SK-N-SH (cell line): ENCODE measurements around the gene LYZ. TPM values are rescaled to one million over a fixed set of nuclear protein-coding genes. Genes with fewer than 3 reads are reported as not detected.
"Not testable (repeated sequence)": the region's sequence is repeated elsewhere in the genome, so short reads cannot be mapped to it uniquely, and the experiment has no call there.

ENCODE experiments used
- CTCF ChIA-PET: fragments of 300-600, 350-600 bp; formaldehyde crosslinking; extraction: SDS; loops from one replicate; lab custom pipeline; 2021; lab: Yijun Ruan, JAX
- POLR2A ChIA-PET: fragments of 350-600 bp; sonication (Branson Sonifier 250); formaldehyde crosslinking; extraction: SDS; loops from one replicate; lab custom pipeline; 2020; ENCODE audit warnings: antibody characterized with exemption, inconsistent platforms; lab: Yijun Ruan, JAX
- DNase-seq: peaks from one replicate; pipeline ENCODE4 v3.0.0; 2012
- H2AFZ ChIP-seq: fragments of 200-600 bp; sonication (generic); 2 replicates; pipeline ENCODE4 v1.8.1; 2016; ENCODE audit warnings: antibody characterized with exemption, mild to moderate bottlenecking, low read depth
- H3F3A ChIP-seq: fragments of 200-600 bp; sonication (generic); replicated peaks from 2 replicates; pipeline ENCODE3; 2016; ENCODE audit warnings: antibody characterized with exemption, mild to moderate bottlenecking; ENCODE audit not compliant: insufficient read depth
- H3K27ac ChIP-seq, 2 experiments: fragments of 200-500 bp in 1 of 2; fragments of 200-600 bp in 1 of 2; sonication (Bioruptor generic) in 1 of 2; sonication (generic), shearing (Covaris generic) in 1 of 2; 2 replicates each; pipeline versions ENCODE4 v1.5.1 to v1.6.1; 2014 to 2016; ENCODE audit warnings: low read depth in 2 of 2, inconsistent platforms in 1 of 2, low read length in 1 of 2, mild to moderate bottlenecking in 1 of 2, mixed read lengths in 1 of 2
- H3K27me3 ChIP-seq: fragments of 200-600 bp; sonication (generic), shearing (Covaris generic); 2 replicates; pipeline ENCODE4 v1.6.1; 2016; ENCODE audit warnings: mixed run types; ENCODE audit not compliant: insufficient read depth
- H3K36me3 ChIP-seq, 2 experiments: fragments of 200-500 bp in 1 of 2; fragments of 200-600 bp in 1 of 2; sonication (Bioruptor generic) in 1 of 2; sonication (generic) in 1 of 2; replicated peaks in 1 of 2; 2 replicates each; pipeline versions ENCODE3 to v1.5.1; 2014 to 2016; ENCODE audit warnings: low read length in 1 of 2, mild to moderate bottlenecking in 1 of 2; ENCODE audit not compliant: insufficient read depth in 2 of 2, control insufficient read depth in 1 of 2
- H3K4me1 ChIP-seq, 2 experiments: fragments of 200-500 bp in 1 of 2; fragments of 200-600 bp in 1 of 2; sonication (Bioruptor generic) in 1 of 2; sonication (generic), shearing (Covaris generic) in 1 of 2; 2 replicates each; pipeline versions ENCODE4 v1.5.1 to v1.6.1; 2014 to 2016; ENCODE audit warnings: low read depth in 1 of 2, low read length in 1 of 2, mixed run types in 1 of 2; ENCODE audit not compliant: insufficient read depth in 2 of 2, control insufficient read depth in 1 of 2
- H3K4me2 ChIP-seq: fragments of 200-600 bp; sonication (generic), shearing (Covaris generic); 2 replicates; pipeline ENCODE4 v1.6.1; 2017; ENCODE audit warnings: mixed run types
- H3K4me3 ChIP-seq, 2 experiments: fragments of 200-500 bp in 1 of 2; fragments of 200-600 bp in 1 of 2; sonication (Bioruptor generic) in 1 of 2; sonication (generic), shearing (Covaris generic) in 1 of 2; 2 replicates each; pipeline versions ENCODE4 v1.5.1 to v1.8.1; 2014 to 2016; ENCODE audit warnings: low read depth in 2 of 2, inconsistent platforms in 1 of 2, low read length in 1 of 2, mild to moderate bottlenecking in 1 of 2, mixed read lengths in 1 of 2, moderate library complexity in 1 of 2
- H3K79me2 ChIP-seq: fragments of 200-600 bp; sonication (generic); 2 replicates; pipeline ENCODE4 v1.8.1; 2017; ENCODE audit warnings: mild to moderate bottlenecking; ENCODE audit not compliant: insufficient read depth
- H3K9ac ChIP-seq: fragments of 200-600 bp; sonication (generic); 2 replicates; pipeline ENCODE4 v1.6.1; 2017; ENCODE audit warnings: mixed run types
- H3K9me2 ChIP-seq: fragments of 200-600 bp; sonication (generic); 2 replicates; pipeline ENCODE4 v1.6.1; 2017; ENCODE audit warnings: mixed run types
- H3K9me3 ChIP-seq: fragments of 200-600 bp; sonication (generic); 2 replicates; pipeline ENCODE4 v1.6.1; 2017; ENCODE audit warnings: mixed run types, mild to moderate bottlenecking, moderate library complexity
- H4K20me1 ChIP-seq: fragments of 200-600 bp; sonication (generic); 2 replicates; pipeline ENCODE4 v1.6.1; 2017; ENCODE audit warnings: mild to moderate bottlenecking, mixed run types; ENCODE audit not compliant: insufficient read depth
- ELF1 ChIP-seq: IDR thresholded peaks from 2 replicates; pipeline ENCODE4 v1.4.0; 2012
- EP300 ChIP-seq, 2 experiments: IDR thresholded peaks; 2 replicates each; pipeline versions ENCODE4 v1.4.0 to v1.6.1; 2012; ENCODE audit warnings: borderline replicate concordance in 1 of 2, low read depth in 1 of 2, low read length in 1 of 2
- EZH2phosphoT487 ChIP-seq: fragments of 200-600 bp; sonication (generic); IDR thresholded peaks from 2 replicates; pipeline ENCODE4 v1.6.1; 2017; ENCODE audit warnings: low read depth, mixed run types, mild to moderate bottlenecking, antibody characterized with exemption, moderate library complexity, borderline replicate concordance
- FOSL2 ChIP-seq: IDR thresholded peaks from 2 replicates; pipeline ENCODE4 v1.4.0; 2012; ENCODE audit warnings: low read depth, mild to moderate bottlenecking, moderate library complexity, borderline replicate concordance
- GABPA ChIP-seq: IDR thresholded peaks from 2 replicates; pipeline ENCODE4 v1.4.0; 2012; ENCODE audit warnings: low read depth, mild to moderate bottlenecking
- GATA2 ChIP-seq: sonication (generic); formaldehyde crosslinking; IDR thresholded peaks from 2 replicates; pipeline ENCODE4 v1.5.0; 2020; ENCODE audit warnings: mild to moderate bottlenecking, missing genetic modification reagents
- JUND ChIP-seq: IDR thresholded peaks from 2 replicates; pipeline ENCODE4 v1.4.0; 2012
- MEF2A ChIP-seq: IDR thresholded peaks from 2 replicates; pipeline ENCODE4 v1.4.0; 2012; ENCODE audit warnings: low read depth, borderline replicate concordance
- MXI1 ChIP-seq: IDR thresholded peaks from 2 replicates; pipeline ENCODE4 v1.6.1; 2012; ENCODE audit warnings: mild to moderate bottlenecking, low read depth, low read length, improper control_type of control experiment
- NFIC ChIP-seq: IDR thresholded peaks from 2 replicates; pipeline ENCODE4 v1.4.0; 2012; ENCODE audit warnings: borderline replicate concordance
- PBX3 ChIP-seq: IDR thresholded peaks from 2 replicates; pipeline ENCODE4; 2012
- RAD21 ChIP-seq: IDR thresholded peaks from 2 replicates; pipeline ENCODE4 v1.6.1; 2012; ENCODE audit warnings: mild to moderate bottlenecking, low read length
- RCOR1 ChIP-seq: fragments of 150-350 bp; IDR thresholded peaks from 2 replicates; pipeline ENCODE4 v1.6.1; 2017; ENCODE audit warnings: antibody characterized with exemption, low read length
- RXRA ChIP-seq: IDR thresholded peaks from 2 replicates; pipeline ENCODE4 v1.4.0; 2012; ENCODE audit warnings: low read depth, mild to moderate bottlenecking, borderline replicate concordance
- SMC3 ChIP-seq: IDR thresholded peaks from 2 replicates; pipeline ENCODE4 v1.6.1; 2012; ENCODE audit warnings: low read depth, low read length, improper control_type of control experiment
- TCF12 ChIP-seq: IDR thresholded peaks from 2 replicates; pipeline ENCODE4 v1.4.0; 2012
- TEAD4 ChIP-seq: IDR thresholded peaks from 2 replicates; pipeline ENCODE4 v1.4.0; 2012; ENCODE audit warnings: mild to moderate bottlenecking, borderline replicate concordance; ENCODE audit not compliant: insufficient read depth
- USF1 ChIP-seq: IDR thresholded peaks from 2 replicates; pipeline ENCODE4 v1.4.0; 2012; ENCODE audit warnings: low read depth, borderline replicate concordance
- YY1 ChIP-seq: IDR thresholded peaks from 2 replicates; pipeline ENCODE4 v1.4.0; 2012; ENCODE audit warnings: low read depth, mild to moderate bottlenecking
- WGBS: methylation state at CpG from one replicate; pipeline ENCODE4 v1.1.6; 2017; ENCODE audit warnings: low lambda C conversion rate; 5-methylcytosine and 5-hydroxymethylcytosine counted together
- polyA plus RNA-seq, 3 experiments: library from polyadenylated mRNA; depleted of rRNA; stranded (reverse); fragments of >200 nt; gene quantifications; 2 replicates each; pipeline ENCODE4 v1.2.3, GENCODE V29; 2012
- TF ChIP-seq, protein P1 (sequence below): IDR thresholded peaks from 2 replicates; pipeline ENCODE4 v1.4.0; 2012; ENCODE audit warnings: low read depth
- TF ChIP-seq, protein P2 (sequence below): IDR thresholded peaks from 2 replicates; pipeline ENCODE4 v1.6.1; 2012; ENCODE audit warnings: mild to moderate bottlenecking, low read depth, low read length, moderate library complexity

Gene LYZ
- polyA plus RNA-seq, 1 of the 3 experiments (the other 2 are of a cell fraction) = not detected

DNA sequence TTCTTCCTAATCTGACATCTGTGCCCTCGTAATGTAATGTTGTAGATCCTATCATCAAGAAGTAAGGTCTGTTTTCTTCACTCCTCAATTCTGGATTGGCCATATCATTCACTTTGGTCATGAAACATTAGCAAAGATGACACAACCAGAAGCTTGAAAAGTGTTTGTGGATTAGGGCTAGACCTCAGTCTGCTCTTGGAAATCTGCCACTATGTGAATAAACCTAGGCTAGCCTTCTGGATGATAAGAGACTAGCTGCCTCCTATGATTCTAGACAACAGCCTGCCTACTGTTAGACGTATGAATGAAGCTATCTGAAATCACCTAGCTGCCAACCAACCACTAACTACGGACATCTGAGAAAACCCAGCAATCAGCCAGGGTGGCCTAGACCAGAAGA is 38.7 kb upstream of the LYZ start:
- Histone ChIP-seq H3K4me1 (no peaks in the 10 kb centered on the region), H3K9me2 (no peaks in the 10 kb centered on the region), H4K20me1 (no peaks in the 10 kb centered on the region), H3K27ac (no peak overlapping the region), H3K36me3 (no peaks in the 10 kb centered on the region), H3K27me3 (no peaks in the 10 kb centered on the region), H3K9ac (no peak overlapping the region), H3K4me2 (no peak overlapping the region), H3K4me3 (no peak overlapping the region), H3K79me2 (no peaks in the 10 kb centered on the region), H3K9me3 (0 out of 2 replicates have a peak, but pooled peaks cover 13% of the 10 kb centered on the region), H3F3A (no peaks in the 10 kb centered on the region), H2AFZ (no peak overlapping the region)
- ChIA-PET CTCF (no interaction called here), POLR2A (no interaction called here)
- TF ChIP-seq EP300 (IDR thresholded peaks at IDR 0.05; ENCODE audit: borderline replicate concordance in 1 of 2, low read depth in 1 of 2, low read length in 1 of 2) (no peak), TCF12 (no peak), FOSL2 (no peak), YY1 (no peak), JUND (no peak), GABPA (no peak), MEF2A (no peak), RXRA (no peak), RAD21 (no peak), EZH2phosphoT487 (no peak)
- 24% methylated on average over 3 of the region's 3 CpGs for WGBS
- DNase-seq = no peak

DNA sequence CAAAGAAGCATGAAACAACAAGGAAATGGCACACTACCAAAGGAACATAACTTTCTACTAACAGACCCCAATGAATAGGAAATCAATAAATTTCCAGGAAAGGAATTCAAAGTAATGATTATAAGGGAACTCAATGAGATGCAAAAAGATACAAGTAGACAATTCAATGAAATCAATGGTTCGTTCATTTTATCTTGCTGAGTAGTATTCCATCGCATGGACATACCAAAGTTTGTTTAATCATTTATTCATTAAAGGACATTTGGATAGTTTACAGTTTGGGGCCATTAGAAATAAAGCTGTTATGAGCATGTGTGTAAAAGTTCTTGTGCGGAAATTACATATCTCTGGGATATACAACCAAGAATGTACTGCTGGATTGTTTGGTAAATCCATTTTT is 35.0 kb upstream of the LYZ start:
- H3K4me1 ChIP-seq = no peaks in the 10 kb centered on the region
- no peak for TF ChIP-seq FOSL2
- TF ChIP-seq, protein P1, sequence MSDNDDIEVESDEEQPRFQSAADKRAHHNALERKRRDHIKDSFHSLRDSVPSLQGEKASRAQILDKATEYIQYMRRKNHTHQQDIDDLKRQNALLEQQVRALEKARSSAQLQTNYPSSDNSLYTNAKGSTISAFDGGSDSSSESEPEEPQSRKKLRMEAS = no peak
- TF ChIP-seq MXI1 = no peak
- TF ChIP-seq USF1 = no peak
- TF ChIP-seq NFIC = no peak
- TF ChIP-seq TEAD4 = no peak
- no peak for TF ChIP-seq PBX3
- TF ChIP-seq SMC3 = no peak
- TF ChIP-seq GATA2 (CRISPR knock-in tag) = no peak
- TF ChIP-seq ELF1 = no peak
- TF ChIP-seq, protein P2, sequence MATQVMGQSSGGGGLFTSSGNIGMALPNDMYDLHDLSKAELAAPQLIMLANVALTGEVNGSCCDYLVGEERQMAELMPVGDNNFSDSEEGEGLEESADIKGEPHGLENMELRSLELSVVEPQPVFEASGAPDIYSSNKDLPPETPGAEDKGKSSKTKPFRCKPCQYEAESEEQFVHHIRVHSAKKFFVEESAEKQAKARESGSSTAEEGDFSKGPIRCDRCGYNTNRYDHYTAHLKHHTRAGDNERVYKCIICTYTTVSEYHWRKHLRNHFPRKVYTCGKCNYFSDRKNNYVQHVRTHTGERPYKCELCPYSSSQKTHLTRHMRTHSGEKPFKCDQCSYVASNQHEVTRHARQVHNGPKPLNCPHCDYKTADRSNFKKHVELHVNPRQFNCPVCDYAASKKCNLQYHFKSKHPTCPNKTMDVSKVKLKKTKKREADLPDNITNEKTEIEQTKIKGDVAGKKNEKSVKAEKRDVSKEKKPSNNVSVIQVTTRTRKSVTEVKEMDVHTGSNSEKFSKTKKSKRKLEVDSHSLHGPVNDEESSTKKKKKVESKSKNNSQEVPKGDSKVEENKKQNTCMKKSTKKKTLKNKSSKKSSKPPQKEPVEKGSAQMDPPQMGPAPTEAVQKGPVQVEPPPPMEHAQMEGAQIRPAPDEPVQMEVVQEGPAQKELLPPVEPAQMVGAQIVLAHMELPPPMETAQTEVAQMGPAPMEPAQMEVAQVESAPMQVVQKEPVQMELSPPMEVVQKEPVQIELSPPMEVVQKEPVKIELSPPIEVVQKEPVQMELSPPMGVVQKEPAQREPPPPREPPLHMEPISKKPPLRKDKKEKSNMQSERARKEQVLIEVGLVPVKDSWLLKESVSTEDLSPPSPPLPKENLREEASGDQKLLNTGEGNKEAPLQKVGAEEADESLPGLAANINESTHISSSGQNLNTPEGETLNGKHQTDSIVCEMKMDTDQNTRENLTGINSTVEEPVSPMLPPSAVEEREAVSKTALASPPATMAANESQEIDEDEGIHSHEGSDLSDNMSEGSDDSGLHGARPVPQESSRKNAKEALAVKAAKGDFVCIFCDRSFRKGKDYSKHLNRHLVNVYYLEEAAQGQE = no peak
- TF ChIP-seq RCOR1 = no peak
- no peak for TF ChIP-seq RAD21
- no peak for TF ChIP-seq GABPA
- H3F3A ChIP-seq = no peaks in the 10 kb centered on the region
- no peak overlapping the region for H3K9ac ChIP-seq
- no peaks in the 10 kb centered on the region for H3K36me3 ChIP-seq
- H3K4me3 ChIP-seq = no peak overlapping the region
- no peaks in the 10 kb centered on the region for H3K9me3 ChIP-seq
- DNase-seq = no peak
- H3K79me2 ChIP-seq = no peaks in the 10 kb centered on the region
- H2AFZ ChIP-seq = no peak overlapping the region
- H4K20me1 ChIP-seq = no peaks in the 10 kb centered on the region
- no peaks in the 10 kb centered on the region for H3K27me3 ChIP-seq
- H3K27ac ChIP-seq = no peak overlapping the region
- no peak overlapping the region for H3K4me2 ChIP-seq
- POLR2A ChIA-PET = no interaction called here
- 59% methylated on average over 3 of the region's 3 CpGs for WGBS
- CTCF ChIA-PET = no interaction called here
- H3K9me2 ChIP-seq = no peaks in the 10 kb centered on the region

- H3K27me3 ChIP-seq, H3K36me3 ChIP-seq, H3K4me3 ChIP-seq, H3F3A ChIP-seq, H3K9me2 ChIP-seq, H3K4me1 ChIP-seq, H3K27ac ChIP-seq, CTCF ChIA-PET, H3K9me3 ChIP-seq, H3K79me2 ChIP-seq, DNase-seq, H2AFZ ChIP-seq, H4K20me1 ChIP-seq, H3K9ac ChIP-seq, POLR2A ChIA-PET, H3K4me2 ChIP-seq: not testable (repeated sequence)
These were observed 31.4 kb upstream of the LYZ start for GRCh38 chr12:69316784-69317183.
